ENCODE data around the gene NAPSA. TPM values are rescaled to one million over a fixed set of nuclear protein-coding genes. Genes with fewer than 3 reads are reported as not detected.

NAPSA gene
- total and polyA plus RNA-seq, 9 of the 15 experiments (the other 6 are each of a cell fraction or from before 2014, with no cell fraction given): 0.25 to 1.9 (median 0.69) TPM

GRCh38 chr19:50357178-50358100 lies 8.0 kb downstream of the NAPSA start (continued):
- TF ChIP-seq MLLT1 (IDR thresholded peaks at IDR 0.05) (no peak), FOSL1 (tag; conservative IDR thresholded peaks at IDR 0.05) (peak; percentile 78), CUX1 (CRISPR knock-in tag; IDR thresholded peaks at IDR 0.05) (no peak), ZNF277 (CRISPR knock-in tag; IDR thresholded peaks at IDR 0.05; ENCODE audit: borderline replicate concordance) (no peak), TEAD2 (tag; IDR thresholded peaks at IDR 0.05) (no peak), RNF2 (IDR thresholded peaks at IDR 0.05) (no peak), MEF2A (IDR thresholded peaks at IDR 0.05; ENCODE audit: control insufficient read depth, low read depth, low read length) (no peak), MCM3 (IDR thresholded peaks at IDR 0.05) (no peak), E2F3 (CRISPR knock-in tag; IDR thresholded peaks at IDR 0.05) (no peak), PKNOX1 (IDR thresholded peaks at IDR 0.05) (peak; percentile 69), ZNF282 (CRISPR knock-in tag; IDR thresholded peaks at IDR 0.05) (no peak), TFAM (CRISPR knock-in tag; conservative IDR thresholded peaks at IDR 0.05) (no peak), ZNF717 (CRISPR knock-in tag; IDR thresholded peaks at IDR 0.05) (no peak), NCOA6 (IDR thresholded peaks at IDR 0.05) (no peak), CAMTA2 (CRISPR knock-in tag; conservative IDR thresholded peaks at IDR 0.05) (no peak), KLF1 (tag; IDR thresholded peaks at IDR 0.05) (peak; percentile 76), NR3C1 (CRISPR knock-in tag; IDR thresholded peaks at IDR 0.05) (no peak), PTBP1 (IDR thresholded peaks at IDR 0.05; ENCODE audit: low read depth, low read length) (0 out of 2 replicates have a peak, but pooled peaks have one; percentile 50)
- TF ChIP-seq, protein P1, sequence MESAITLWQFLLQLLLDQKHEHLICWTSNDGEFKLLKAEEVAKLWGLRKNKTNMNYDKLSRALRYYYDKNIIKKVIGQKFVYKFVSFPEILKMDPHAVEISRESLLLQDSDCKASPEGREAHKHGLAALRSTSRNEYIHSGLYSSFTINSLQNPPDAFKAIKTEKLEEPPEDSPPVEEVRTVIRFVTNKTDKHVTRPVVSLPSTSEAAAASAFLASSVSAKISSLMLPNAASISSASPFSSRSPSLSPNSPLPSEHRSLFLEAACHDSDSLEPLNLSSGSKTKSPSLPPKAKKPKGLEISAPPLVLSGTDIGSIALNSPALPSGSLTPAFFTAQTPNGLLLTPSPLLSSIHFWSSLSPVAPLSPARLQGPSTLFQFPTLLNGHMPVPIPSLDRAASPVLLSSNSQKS (CRISPR knock-in tag; IDR thresholded peaks at IDR 0.05): no peak

All from K562 (cell line).